RWPE1 (cell line): ENCODE results near the gene FREY1.

ENCODE experiments used
- CTCF ChIA-PET: fragments of 350-600 bp; sonication (Branson Sonifier 250); formaldehyde crosslinking; extraction: SDS; loops from one replicate; lab custom pipeline; 2021; lab: Yijun Ruan, JAX
- POLR2A ChIA-PET: fragments of 400-600 bp; formaldehyde crosslinking; extraction: SDS; loops from one replicate; lab custom pipeline; 2020; ENCODE audit warnings: antibody characterized with exemption; ENCODE audit not compliant: low non-redundant PET; lab: Yijun Ruan, JAX
- DNase-seq: peaks from one replicate; pipeline ENCODE4 v3.0.0; 2012; ENCODE audit warnings: low spot score
- H3K27ac ChIP-seq: fragments of 450-650 bp; 2 replicates; pipeline ENCODE4 v1.5.1; 2017
- TF ChIP-seq, protein P1 (sequence below): fragments of 450-650 bp; conservative IDR thresholded peaks from 2 replicates; pipeline ENCODE4 v1.5.1; 2017; ENCODE audit warnings: low read depth, mild to moderate bottlenecking

FREY1 gene

DNA sequence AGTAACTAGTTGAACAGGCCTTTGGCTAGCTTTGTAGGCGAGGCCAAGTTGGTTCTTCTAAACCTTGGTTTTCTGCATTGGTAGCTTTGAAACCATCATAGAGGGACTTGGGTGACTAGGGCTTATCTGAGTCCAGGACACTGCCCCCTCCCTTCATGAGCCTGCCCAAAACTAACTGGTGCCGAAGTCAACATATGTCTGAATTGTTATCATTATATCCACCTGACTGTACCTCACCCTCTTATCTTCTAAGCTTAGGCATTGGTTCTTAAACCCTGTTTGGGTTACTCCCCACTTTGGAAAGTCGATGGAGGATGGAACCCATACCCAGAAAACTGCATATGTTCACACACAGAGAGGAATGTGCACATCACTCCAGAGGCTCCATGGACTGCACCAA lies 29.2 kb downstream of the FREY1 start:
- ChIA-PET POLR2A (no interaction called here), CTCF (no interaction called here)
- no peak overlapping the region for H3K27ac ChIP-seq
- TF ChIP-seq, protein P1, sequence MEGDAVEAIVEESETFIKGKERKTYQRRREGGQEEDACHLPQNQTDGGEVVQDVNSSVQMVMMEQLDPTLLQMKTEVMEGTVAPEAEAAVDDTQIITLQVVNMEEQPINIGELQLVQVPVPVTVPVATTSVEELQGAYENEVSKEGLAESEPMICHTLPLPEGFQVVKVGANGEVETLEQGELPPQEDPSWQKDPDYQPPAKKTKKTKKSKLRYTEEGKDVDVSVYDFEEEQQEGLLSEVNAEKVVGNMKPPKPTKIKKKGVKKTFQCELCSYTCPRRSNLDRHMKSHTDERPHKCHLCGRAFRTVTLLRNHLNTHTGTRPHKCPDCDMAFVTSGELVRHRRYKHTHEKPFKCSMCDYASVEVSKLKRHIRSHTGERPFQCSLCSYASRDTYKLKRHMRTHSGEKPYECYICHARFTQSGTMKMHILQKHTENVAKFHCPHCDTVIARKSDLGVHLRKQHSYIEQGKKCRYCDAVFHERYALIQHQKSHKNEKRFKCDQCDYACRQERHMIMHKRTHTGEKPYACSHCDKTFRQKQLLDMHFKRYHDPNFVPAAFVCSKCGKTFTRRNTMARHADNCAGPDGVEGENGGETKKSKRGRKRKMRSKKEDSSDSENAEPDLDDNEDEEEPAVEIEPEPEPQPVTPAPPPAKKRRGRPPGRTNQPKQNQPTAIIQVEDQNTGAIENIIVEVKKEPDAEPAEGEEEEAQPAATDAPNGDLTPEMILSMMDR = no peak
- DNase-seq = no peak

DNA sequence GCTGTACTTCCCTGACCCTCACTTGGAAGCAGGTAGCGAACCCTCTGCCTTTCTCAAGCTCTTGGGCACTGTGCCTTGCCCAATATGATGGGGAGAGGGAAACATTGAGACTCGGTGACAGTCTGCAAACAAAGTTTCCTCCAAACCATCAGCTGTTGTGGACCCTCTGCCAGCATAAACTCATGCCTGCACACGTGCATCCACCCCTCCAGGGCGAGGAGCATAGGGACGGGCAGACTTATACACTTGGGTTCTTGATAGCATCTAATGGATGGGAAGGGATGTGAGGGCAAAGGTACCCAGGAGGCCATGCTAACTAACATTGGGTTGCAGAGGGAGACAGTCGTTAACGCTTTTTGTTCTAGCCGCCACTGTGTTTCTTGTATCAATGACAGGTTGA lies 29.9 kb downstream of the FREY1 start:
- ChIA-PET POLR2A (no interaction called here), CTCF (no interaction called here)
- DNase-seq = no peak
- TF ChIP-seq, protein P1 = no peak
- no peak overlapping the region for H3K27ac ChIP-seq

DNA sequence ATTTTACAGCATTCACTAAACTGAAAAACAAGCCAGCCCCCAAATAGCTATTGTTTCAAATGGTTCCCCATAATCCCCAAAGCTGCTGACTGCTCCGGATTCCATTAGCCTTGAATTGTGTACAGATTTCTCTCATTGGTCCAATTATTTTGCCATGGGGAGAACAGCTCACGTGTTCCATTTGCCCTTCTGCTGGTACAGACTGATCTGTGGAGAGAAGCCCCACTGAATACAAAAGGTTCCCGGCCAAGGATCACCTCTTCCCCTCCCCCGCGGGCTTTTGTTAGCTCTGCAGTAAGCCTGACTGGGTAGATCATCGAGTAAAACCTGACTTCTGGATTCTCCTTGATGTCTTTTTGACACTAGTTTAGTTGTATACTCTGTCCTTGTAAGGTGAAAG lies 30.7 kb downstream of the FREY1 start:
- CTCF ChIA-PET = no interaction called here
- TF ChIP-seq, protein P1 = no peak
- H3K27ac ChIP-seq = no peak overlapping the region
- DNase-seq = no peak
- POLR2A ChIA-PET = no interaction called here

DNA sequence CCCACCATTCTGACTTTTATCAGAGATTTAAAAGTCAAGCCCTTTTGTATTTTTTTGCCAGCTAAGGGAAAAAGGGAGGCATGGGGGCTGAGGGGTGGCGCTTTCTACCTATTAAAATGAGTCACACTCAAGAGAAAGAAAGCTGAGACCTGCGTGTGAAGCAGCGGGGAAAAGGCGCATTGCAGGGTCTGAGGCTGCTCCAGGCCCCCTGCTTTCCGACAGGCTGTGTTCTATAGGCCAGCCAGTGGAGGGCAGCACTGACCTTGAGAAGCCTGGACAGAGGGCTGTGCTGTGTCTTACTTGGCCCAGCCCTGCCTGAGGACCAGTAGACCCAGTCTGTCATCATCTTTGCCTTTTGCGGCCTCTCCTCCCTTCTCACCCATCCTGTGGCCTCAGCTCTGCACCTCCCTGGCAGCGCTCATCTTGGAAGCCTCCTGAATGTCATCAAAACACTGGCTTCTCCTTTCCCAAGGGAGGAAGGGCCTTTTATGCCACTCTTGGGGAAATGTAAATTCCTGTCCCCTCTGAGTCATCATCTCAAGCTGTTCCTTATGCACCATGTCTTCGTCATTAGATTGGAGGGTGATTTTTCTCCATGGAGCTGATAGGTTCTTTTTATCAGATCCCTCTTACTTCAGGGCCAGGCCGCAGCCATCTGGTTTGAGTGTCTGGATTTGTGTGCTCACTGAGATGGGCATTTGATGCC lies 34.3 kb downstream of the FREY1 start:
- DNase-seq = peak; percentile 57
- ChIA-PET CTCF (interaction anchor here (0.5 to 1.8 kb wide), 14 partner anchors 10 to 675 kb away, joined by 3 to 7 read pairs (median 4); no protein-coding TSS in a partner anchor), POLR2A (no interaction called here)
- TF ChIP-seq, protein P1 = peak; percentile 54
- peak overlapping the region; percentile 28; the same call in 1 of the 2 replicates for H3K27ac ChIP-seq

DNA sequence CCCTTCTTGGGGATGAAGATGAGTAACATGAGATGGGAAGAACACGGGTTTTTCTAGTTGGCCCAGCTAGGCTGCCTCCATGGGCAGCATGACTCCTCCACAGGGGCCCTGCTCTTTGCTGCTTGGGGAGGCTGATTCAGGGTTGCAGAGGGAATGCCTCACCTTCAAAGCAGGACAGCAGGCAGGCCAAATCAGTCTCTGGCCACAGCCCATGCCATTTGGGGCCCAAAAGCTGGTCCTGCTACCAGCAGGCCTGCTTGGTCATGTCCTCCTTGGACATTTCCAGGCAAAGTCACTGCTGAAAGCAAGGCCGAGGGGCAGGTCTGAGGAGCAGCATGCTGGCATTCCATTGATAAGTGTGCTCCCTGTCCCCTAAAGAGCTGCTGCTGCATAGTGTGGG lies 35.4 kb downstream of the FREY1 start:
- DNase-seq = no peak
- ChIA-PET POLR2A (no interaction called here), CTCF (interaction anchor here (0.5 to 1.8 kb wide), 6 partner anchors 24 to 1305 kb away, joined by 3 to 7 read pairs (median 4); no protein-coding TSS in a partner anchor)
- H3K27ac ChIP-seq = 0 out of 2 replicates have a peak overlapping the region, but pooled peaks have one; percentile 8
- TF ChIP-seq, protein P1 = no peak

DNA sequence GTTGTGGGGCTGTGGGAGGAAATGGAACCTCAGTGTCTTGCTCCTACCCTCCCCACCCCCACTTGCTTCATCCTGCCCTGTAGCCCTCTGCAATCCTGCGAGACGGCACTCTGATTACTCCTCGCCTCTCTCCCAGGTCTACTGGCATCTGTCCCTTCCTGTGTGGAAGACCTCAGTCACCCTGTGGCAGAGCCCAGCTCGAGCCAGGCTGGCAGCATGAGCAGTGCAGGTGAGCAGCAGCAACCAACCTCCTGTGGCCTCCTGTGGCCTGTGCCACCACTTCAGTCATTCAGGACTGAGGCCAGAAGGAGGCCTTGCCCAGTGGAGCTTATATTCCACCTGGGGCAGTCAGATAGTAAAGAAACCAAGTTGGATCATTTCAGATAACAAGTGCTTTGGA lies 36.4 kb downstream of the FREY1 start:
- H3K27ac ChIP-seq = 0 out of 2 replicates have a peak overlapping the region, but pooled peaks have one; percentile 13
- CTCF ChIA-PET = interaction anchor here (0.6 to 1.8 kb wide), 3 partner anchors 95 to 536 kb away, joined by 3 to 7 read pairs (median 3); no protein-coding TSS in a partner anchor
- TF ChIP-seq, protein P1 = no peak
- POLR2A ChIA-PET = no interaction called here
- DNase-seq = no peak
